Measurements from ENCODE around the gene TNNI3K.

DNA sequence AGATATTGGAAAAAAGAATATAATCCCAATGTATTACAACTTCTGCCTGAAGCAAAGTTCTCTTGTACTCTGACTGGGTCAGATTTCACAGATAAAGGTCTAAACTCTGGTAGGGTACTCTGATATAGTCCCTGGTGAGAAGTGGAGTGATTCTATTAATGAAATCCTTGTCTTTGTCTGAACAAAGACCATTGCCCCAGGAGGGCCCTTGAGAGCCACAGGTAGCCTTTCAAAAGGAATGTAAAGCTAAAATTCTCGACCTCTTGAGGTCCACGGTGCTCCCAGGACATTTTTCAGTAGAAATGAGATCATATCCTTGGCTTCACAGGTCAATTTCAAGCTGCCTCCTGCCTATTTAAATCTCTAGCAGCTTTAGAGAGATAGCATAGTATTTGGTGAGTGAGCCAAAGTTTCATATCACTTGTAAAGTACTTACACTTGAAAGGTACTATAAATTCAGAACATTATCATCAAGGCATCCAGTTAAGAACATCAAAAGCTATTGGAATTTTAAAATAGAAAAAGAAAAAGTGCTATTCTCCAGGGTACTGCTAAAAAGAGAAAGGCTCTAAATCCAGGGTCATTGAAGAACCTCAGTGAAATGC lies 10.1 kb downstream of the TNNI3K start:
- TF ChIP-seq, protein P1, sequence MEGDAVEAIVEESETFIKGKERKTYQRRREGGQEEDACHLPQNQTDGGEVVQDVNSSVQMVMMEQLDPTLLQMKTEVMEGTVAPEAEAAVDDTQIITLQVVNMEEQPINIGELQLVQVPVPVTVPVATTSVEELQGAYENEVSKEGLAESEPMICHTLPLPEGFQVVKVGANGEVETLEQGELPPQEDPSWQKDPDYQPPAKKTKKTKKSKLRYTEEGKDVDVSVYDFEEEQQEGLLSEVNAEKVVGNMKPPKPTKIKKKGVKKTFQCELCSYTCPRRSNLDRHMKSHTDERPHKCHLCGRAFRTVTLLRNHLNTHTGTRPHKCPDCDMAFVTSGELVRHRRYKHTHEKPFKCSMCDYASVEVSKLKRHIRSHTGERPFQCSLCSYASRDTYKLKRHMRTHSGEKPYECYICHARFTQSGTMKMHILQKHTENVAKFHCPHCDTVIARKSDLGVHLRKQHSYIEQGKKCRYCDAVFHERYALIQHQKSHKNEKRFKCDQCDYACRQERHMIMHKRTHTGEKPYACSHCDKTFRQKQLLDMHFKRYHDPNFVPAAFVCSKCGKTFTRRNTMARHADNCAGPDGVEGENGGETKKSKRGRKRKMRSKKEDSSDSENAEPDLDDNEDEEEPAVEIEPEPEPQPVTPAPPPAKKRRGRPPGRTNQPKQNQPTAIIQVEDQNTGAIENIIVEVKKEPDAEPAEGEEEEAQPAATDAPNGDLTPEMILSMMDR (IDR thresholded peaks at IDR 0.05; ENCODE audit: low read length) = no peak
- TF ChIP-seq EZH2 (optimal IDR thresholded peaks at IDR 0.05; ENCODE audit: low read depth, low read length) (no peak), EZH2phosphoT487 (IDR thresholded peaks at IDR 0.05; ENCODE audit: low read length) (no peak)
